Hepatocyte (in vitro differentiated cells): Measurements from ENCODE around the gene LEMD1. TPM values are rescaled to one million over a fixed set of nuclear protein-coding genes. Genes with fewer than 3 reads are reported as not detected.

Source experiments
- DNase-seq: peaks from one replicate; pipeline ENCODE4 v3.0.0-alpha.2; 2016; ENCODE audit warnings: low spot score
- H2AFZ ChIP-seq: fragments of 200-600 bp; sonication (generic); 2 replicates; pipeline ENCODE4 v1.6.0; 2016; ENCODE audit warnings: antibody characterized with exemption, mild to moderate bottlenecking
- H3K27ac ChIP-seq: fragments of 200-600 bp; sonication (generic); 2 replicates; pipeline ENCODE4 v1.5.1; 2016; ENCODE audit warnings: mild to moderate bottlenecking
- H3K27me3 ChIP-seq: fragments of 200-600 bp; sonication (generic); 2 replicates; pipeline ENCODE4 v1.6.1; 2016
- H3K36me3 ChIP-seq: fragments of 200-600 bp; sonication (generic); replicated peaks from 2 replicates; pipeline ENCODE4 v1.5.1; 2016; ENCODE audit warnings: low read depth; ENCODE audit not compliant: insufficient read depth
- H3K4me1 ChIP-seq: fragments of 200-600 bp; sonication (generic); 2 replicates; pipeline ENCODE4 v1.5.1; 2016; ENCODE audit warnings: mild to moderate bottlenecking, moderate library complexity; ENCODE audit not compliant: insufficient read depth
- H3K4me2 ChIP-seq: fragments of 200-600 bp; sonication (generic); 2 replicates; pipeline ENCODE4 v1.6.0; 2016
- H3K4me3 ChIP-seq: fragments of 200-600 bp; sonication (generic); 2 replicates; pipeline ENCODE4 v1.5.1; 2016; ENCODE audit warnings: mild to moderate bottlenecking
- H3K79me2 ChIP-seq: fragments of 200-600 bp; sonication (generic); 2 replicates; pipeline ENCODE4 v1.6.0; 2017; ENCODE audit warnings: mild to moderate bottlenecking
- H3K9me2 ChIP-seq: fragments of 200-600 bp; sonication (generic); replicated peaks from 2 replicates; pipeline ENCODE4 v1.6.0; 2017; ENCODE audit warnings: mild to moderate bottlenecking; ENCODE audit not compliant: insufficient read depth
- H3K9me3 ChIP-seq: fragments of 200-600 bp; sonication (generic); 2 replicates; pipeline ENCODE4 v1.5.1; 2016; ENCODE audit warnings: low read depth, mild to moderate bottlenecking
- H4K20me1 ChIP-seq: fragments of 200-600 bp; sonication (generic); 2 replicates; pipeline ENCODE4 v1.6.0; 2016; ENCODE audit warnings: mild to moderate bottlenecking; ENCODE audit not compliant: insufficient read depth, poor library complexity, severe bottlenecking
- CTCF ChIP-seq: fragments of 200-600 bp; sonication (generic); IDR thresholded peaks from 2 replicates; pipeline ENCODE4 v1.5.1; 2016; ENCODE audit warnings: antibody characterized with exemption, mild to moderate bottlenecking; ENCODE audit not compliant: poor library complexity
- EZH2 ChIP-seq: fragments of 200-600 bp; sonication (generic); IDR thresholded peaks from 2 replicates; pipeline ENCODE4 v1.6.1; 2016; ENCODE audit warnings: antibody characterized with exemption, mild to moderate bottlenecking, borderline replicate concordance
- EZH2phosphoT487 ChIP-seq: fragments of 200-600 bp; sonication (generic); IDR thresholded peaks from one replicate; pipeline ENCODE4 v1.6.1; 2018; ENCODE audit warnings: antibody characterized with exemption, mild to moderate bottlenecking, low read depth, moderate library complexity; ENCODE audit not compliant: unreplicated experiment, severe bottlenecking
- WGBS: methylation state at CpG from one replicate; pipeline ENCODE4 v1.1.6; 2016; ENCODE audit warnings: low lambda C conversion rate; ENCODE audit errors: missing lambda C conversion rate; 5-methylcytosine and 5-hydroxymethylcytosine counted together
- polyA plus RNA-seq: library from polyadenylated mRNA; unstranded; fragments of >200 nt; fragmentation: Nextera tagmentation; extraction: Ambion mirVana; gene quantifications from 2 replicates; pipeline ENCODE4 v1.2.1, GENCODE V29; 2016
- total RNA-seq: library from RNA; depleted of rRNA; stranded (reverse); fragments of >200 nt; gene quantifications from 2 replicates; pipeline ENCODE4 v1.2.3, GENCODE V29; 2014

LEMD1 gene
- total and polyA plus RNA-seq, 2 experiments from 2014 or later, result 0.35 to 2.4 TPM

- no peaks in the 10 kb centered on the region for H3K36me3 ChIP-seq
- 84% methylated on average over 3 of the region's 3 CpGs for WGBS
- no peaks in the 10 kb centered on the region for H3K27me3 ChIP-seq
- H3K27ac ChIP-seq, result no peak overlapping the region
- H3K9me3 ChIP-seq, result no peaks in the 10 kb centered on the region
- H3K4me1 ChIP-seq, result no peaks in the 10 kb centered on the region
- no peak overlapping the region for H3K4me2 ChIP-seq
- no peak overlapping the region for H3K4me3 ChIP-seq
- H4K20me1 ChIP-seq, result no peaks in the 10 kb centered on the region
- no peak overlapping the region for H2AFZ ChIP-seq
- H3K9me2 ChIP-seq, result no peaks in the 10 kb centered on the region
- DNase-seq, result no peak
- no peaks in the 10 kb centered on the region for H3K79me2 ChIP-seq
- TF ChIP-seq EZH2 (no peak), CTCF (no peak), EZH2phosphoT487 (no peak)
Measured at GRCh38 chr1:205357567-205357966, 64.3 kb downstream of the LEMD1 start.

- Histone ChIP-seq H3K79me2 (no peaks in the 10 kb centered on the region), H3K4me3 (no peak within 1 kb of the TSS)
- WGBS, result 71% methylated on average over 20 of the region's 20 CpGs
Measured at GRCh38 chr1:205356440-205357139, 65.3 kb downstream of the LEMD1 start, which contains the start of gene KLHDC8A. Gene KLHDC8A, minus strand, starts transcription at chr1:205356922. Its CDS starts 13,318 bp downstream, at chr1:205343604.

GRCh38 chr1:205355075-205355453 is 66.8 kb downstream of the LEMD1 start:
- Histone ChIP-seq H3K4me3 (no peak overlapping the region), H3K27ac (no peak overlapping the region), H3K9me3 (no peaks in the 10 kb centered on the region), H4K20me1 (no peaks in the 10 kb centered on the region), H3K79me2 (no peaks in the 10 kb centered on the region), H3K4me1 (no peaks in the 10 kb centered on the region), H2AFZ (no peak overlapping the region), H3K9me2 (no peaks in the 10 kb centered on the region), H3K4me2 (no peak overlapping the region), H3K36me3 (no peaks in the 10 kb centered on the region), H3K27me3 (no peaks in the 10 kb centered on the region)
- 83% methylated on average over 3 of the region's 3 CpGs for WGBS
- TF ChIP-seq EZH2phosphoT487 (no peak), EZH2 (no peak), CTCF (no peak)
- no peak for DNase-seq

More at GRCh38 chr1:205356440-205357139, 65.3 kb downstream of the LEMD1 start, which contains the start of gene KLHDC8A:
- Histone ChIP-seq H4K20me1 (no peaks in the 10 kb centered on the region), H3K36me3 (no peaks in the 10 kb centered on the region), H3K27me3 (no peaks in the 10 kb centered on the region), H2AFZ (no peak within 1 kb of the TSS), H3K4me2 (no peak within 1 kb of the TSS), H3K9me3 (no peaks in the 10 kb centered on the region), H3K27ac (no peak within 1 kb of the TSS), H3K4me1 (no peaks in the 10 kb centered on the region), H3K9me2 (no peaks in the 10 kb centered on the region)
- no peak for DNase-seq
- no peak for TF ChIP-seq CTCF
- TF ChIP-seq EZH2, result no peak
- no peak for TF ChIP-seq EZH2phosphoT487
